ENCODE results near the gene NOS1.
"Not testable (repeated sequence)": the region's sequence is repeated elsewhere in the genome, so short reads cannot be mapped to it uniquely, and the experiment has no call there.

The NOS1 gene

GRCh38 chr12:117218149-117218548, 143.3 kb downstream of the NOS1 start:
- in situ Hi-C loops (cut with MboI; ENCODE audit: low sequenced_read_pairs), result no loop called here

- in situ Hi-C loops (cut with MboI; ENCODE audit: low sequenced_read_pairs), result no loop called here
Measured at GRCh38 chr12:117216686-117217085, 144.7 kb downstream of the NOS1 start.

GRCh38 chr12:117214797-117215196, 146.6 kb downstream of the NOS1 start:
- in situ Hi-C loops (cut with MboI; ENCODE audit: low sequenced_read_pairs), result no loop called here

- in situ Hi-C loops (cut with MboI; ENCODE audit: low sequenced_read_pairs), result no loop called here
Measured at GRCh38 chr12:117213295-117213808, 148.1 kb downstream of the NOS1 start.

GRCh38 chr12:117212563-117213190, 148.7 kb downstream of the NOS1 start:
- in situ Hi-C loops (cut with MboI; ENCODE audit: low sequenced_read_pairs), result no loop called here

- in situ Hi-C loops (cut with MboI; ENCODE audit: low sequenced_read_pairs), result no loop called here
Measured at GRCh38 chr12:117210266-117210918, 151.0 kb downstream of the NOS1 start.

- in situ Hi-C loops (cut with MboI; ENCODE audit: low sequenced_read_pairs), result no loop called here
Measured at GRCh38 chr12:117209626-117210025, 151.8 kb downstream of the NOS1 start.

GRCh38 chr12:117208811-117209455, 152.5 kb downstream of the NOS1 start:
- in situ Hi-C loops (cut with MboI; ENCODE audit: low sequenced_read_pairs), result no loop called here

- in situ Hi-C loops (cut with MboI; ENCODE audit: low sequenced_read_pairs), result no loop called here
Measured at GRCh38 chr12:117208206-117208605, 153.2 kb downstream of the NOS1 start.

GRCh38 chr12:117207675-117208074, 153.8 kb downstream of the NOS1 start:
- in situ Hi-C loops (cut with MboI; ENCODE audit: low sequenced_read_pairs), result no loop called here

- in situ Hi-C loops (cut with MboI; ENCODE audit: low sequenced_read_pairs), result no loop called here
Measured at GRCh38 chr12:117202556-117202955, 158.9 kb downstream of the NOS1 start.

GRCh38 chr12:117202033-117202432, 159.4 kb downstream of the NOS1 start:
- in situ Hi-C loops (cut with MboI; ENCODE audit: low sequenced_read_pairs), result no loop called here

- in situ Hi-C loops (cut with MboI; ENCODE audit: low sequenced_read_pairs), result not testable (repeated sequence)
Measured at GRCh38 chr12:117199956-117200744, 161.3 kb downstream of the NOS1 start.

- in situ Hi-C loops (cut with MboI; ENCODE audit: low sequenced_read_pairs), result not testable (repeated sequence)
Measured at GRCh38 chr12:117196334-117196733, 165.1 kb downstream of the NOS1 start.

- in situ Hi-C loops (cut with MboI; ENCODE audit: low sequenced_read_pairs), result not testable (repeated sequence)
Measured at GRCh38 chr12:117195027-117195426, 166.4 kb downstream of the NOS1 start.

- in situ Hi-C loops (cut with MboI; ENCODE audit: low sequenced_read_pairs), result no loop called here
Measured at GRCh38 chr12:117193903-117194302, 167.5 kb downstream of the NOS1 start.

GRCh38 chr12:117192581-117192980, 168.8 kb downstream of the NOS1 start:
- in situ Hi-C loops (cut with MboI; ENCODE audit: low sequenced_read_pairs), result not testable (repeated sequence)

- in situ Hi-C loops (cut with MboI; ENCODE audit: low sequenced_read_pairs), result no loop called here
Measured at GRCh38 chr12:117192057-117192456, 169.4 kb downstream of the NOS1 start.

- in situ Hi-C loops (cut with MboI; ENCODE audit: low sequenced_read_pairs), result no loop called here
Measured at GRCh38 chr12:117190210-117190781, 171.1 kb downstream of the NOS1 start, which contains the start of gene FBXO21. Gene FBXO21, minus strand, starts transcription at chr12:117190470. Its CDS starts 14 bp downstream, at chr12:117190456.

GRCh38 chr12:117189725-117190209, 171.7 kb downstream of the NOS1 start:
- in situ Hi-C loops (cut with MboI; ENCODE audit: low sequenced_read_pairs), result no loop called here
